ENCODE data around the gene IKZF2. TPM values are rescaled to one million over a fixed set of nuclear protein-coding genes. Genes with fewer than 3 reads are reported as not detected.

IKZF2 gene
- total and polyA plus RNA-seq, 2 experiments from 2014 or later, result 2.6 to 10.1 TPM

DNA sequence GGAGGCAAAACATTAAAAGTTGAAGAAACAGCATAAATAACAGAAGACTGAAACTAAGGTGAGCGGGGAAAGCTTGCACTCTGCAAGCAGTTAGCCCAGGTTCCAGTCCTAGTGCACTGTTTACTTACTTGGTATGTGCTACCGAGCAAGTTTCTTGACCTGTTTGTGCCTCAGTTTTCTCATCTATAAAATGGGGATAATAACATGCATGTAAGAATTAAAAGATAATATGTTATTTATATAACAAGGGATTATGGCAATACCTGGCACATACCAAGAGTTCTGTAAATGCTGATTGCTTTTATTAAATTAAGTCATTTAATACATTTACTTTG lies 37.1 kb upstream of the IKZF2 start:
- peaks cover 27% of the 10 kb centered on the region for H3K4me1 ChIP-seq (ENCODE audit: insufficient read depth)
- Mint-ChIP-seq H3K27ac (peak overlapping the region; percentile 95), H3K36me3 (ENCODE audit: low read depth) (peaks cover 15% of the 10 kb centered on the region; the same call in 2 of the 3 replicates), H3K4me1 (peaks cover 52% of the 10 kb centered on the region), H3K4me3 (peak overlapping the region; percentile 46), H3K9me3 (peaks cover 16% of the 10 kb centered on the region; the same call in 2 of the 3 replicates), H3K27me3 (ENCODE audit: insufficient read depth, low read depth, poor library complexity) (no peaks in the 10 kb centered on the region)
- no peaks in the 10 kb centered on the region for H3F3A ChIP-seq (replicated peaks; ENCODE audit: low read depth)
- H3K27me3 ChIP-seq (ENCODE audit: insufficient read depth), result no peaks in the 10 kb centered on the region
- no peak for TF ChIP-seq ZNF114 (CRISPR knock-in tag; IDR thresholded peaks at IDR 0.05)
- TF ChIP-seq STAT1 (IDR thresholded peaks at IDR 0.05; ENCODE audit: unreplicated experiment), result no peak
- TF ChIP-seq NANOG (IDR thresholded peaks at IDR 0.05; ENCODE audit: borderline replicate concordance), result 0 out of 2 replicates have a peak, but pooled peaks have one; percentile 1
- TF ChIP-seq, protein P1, sequence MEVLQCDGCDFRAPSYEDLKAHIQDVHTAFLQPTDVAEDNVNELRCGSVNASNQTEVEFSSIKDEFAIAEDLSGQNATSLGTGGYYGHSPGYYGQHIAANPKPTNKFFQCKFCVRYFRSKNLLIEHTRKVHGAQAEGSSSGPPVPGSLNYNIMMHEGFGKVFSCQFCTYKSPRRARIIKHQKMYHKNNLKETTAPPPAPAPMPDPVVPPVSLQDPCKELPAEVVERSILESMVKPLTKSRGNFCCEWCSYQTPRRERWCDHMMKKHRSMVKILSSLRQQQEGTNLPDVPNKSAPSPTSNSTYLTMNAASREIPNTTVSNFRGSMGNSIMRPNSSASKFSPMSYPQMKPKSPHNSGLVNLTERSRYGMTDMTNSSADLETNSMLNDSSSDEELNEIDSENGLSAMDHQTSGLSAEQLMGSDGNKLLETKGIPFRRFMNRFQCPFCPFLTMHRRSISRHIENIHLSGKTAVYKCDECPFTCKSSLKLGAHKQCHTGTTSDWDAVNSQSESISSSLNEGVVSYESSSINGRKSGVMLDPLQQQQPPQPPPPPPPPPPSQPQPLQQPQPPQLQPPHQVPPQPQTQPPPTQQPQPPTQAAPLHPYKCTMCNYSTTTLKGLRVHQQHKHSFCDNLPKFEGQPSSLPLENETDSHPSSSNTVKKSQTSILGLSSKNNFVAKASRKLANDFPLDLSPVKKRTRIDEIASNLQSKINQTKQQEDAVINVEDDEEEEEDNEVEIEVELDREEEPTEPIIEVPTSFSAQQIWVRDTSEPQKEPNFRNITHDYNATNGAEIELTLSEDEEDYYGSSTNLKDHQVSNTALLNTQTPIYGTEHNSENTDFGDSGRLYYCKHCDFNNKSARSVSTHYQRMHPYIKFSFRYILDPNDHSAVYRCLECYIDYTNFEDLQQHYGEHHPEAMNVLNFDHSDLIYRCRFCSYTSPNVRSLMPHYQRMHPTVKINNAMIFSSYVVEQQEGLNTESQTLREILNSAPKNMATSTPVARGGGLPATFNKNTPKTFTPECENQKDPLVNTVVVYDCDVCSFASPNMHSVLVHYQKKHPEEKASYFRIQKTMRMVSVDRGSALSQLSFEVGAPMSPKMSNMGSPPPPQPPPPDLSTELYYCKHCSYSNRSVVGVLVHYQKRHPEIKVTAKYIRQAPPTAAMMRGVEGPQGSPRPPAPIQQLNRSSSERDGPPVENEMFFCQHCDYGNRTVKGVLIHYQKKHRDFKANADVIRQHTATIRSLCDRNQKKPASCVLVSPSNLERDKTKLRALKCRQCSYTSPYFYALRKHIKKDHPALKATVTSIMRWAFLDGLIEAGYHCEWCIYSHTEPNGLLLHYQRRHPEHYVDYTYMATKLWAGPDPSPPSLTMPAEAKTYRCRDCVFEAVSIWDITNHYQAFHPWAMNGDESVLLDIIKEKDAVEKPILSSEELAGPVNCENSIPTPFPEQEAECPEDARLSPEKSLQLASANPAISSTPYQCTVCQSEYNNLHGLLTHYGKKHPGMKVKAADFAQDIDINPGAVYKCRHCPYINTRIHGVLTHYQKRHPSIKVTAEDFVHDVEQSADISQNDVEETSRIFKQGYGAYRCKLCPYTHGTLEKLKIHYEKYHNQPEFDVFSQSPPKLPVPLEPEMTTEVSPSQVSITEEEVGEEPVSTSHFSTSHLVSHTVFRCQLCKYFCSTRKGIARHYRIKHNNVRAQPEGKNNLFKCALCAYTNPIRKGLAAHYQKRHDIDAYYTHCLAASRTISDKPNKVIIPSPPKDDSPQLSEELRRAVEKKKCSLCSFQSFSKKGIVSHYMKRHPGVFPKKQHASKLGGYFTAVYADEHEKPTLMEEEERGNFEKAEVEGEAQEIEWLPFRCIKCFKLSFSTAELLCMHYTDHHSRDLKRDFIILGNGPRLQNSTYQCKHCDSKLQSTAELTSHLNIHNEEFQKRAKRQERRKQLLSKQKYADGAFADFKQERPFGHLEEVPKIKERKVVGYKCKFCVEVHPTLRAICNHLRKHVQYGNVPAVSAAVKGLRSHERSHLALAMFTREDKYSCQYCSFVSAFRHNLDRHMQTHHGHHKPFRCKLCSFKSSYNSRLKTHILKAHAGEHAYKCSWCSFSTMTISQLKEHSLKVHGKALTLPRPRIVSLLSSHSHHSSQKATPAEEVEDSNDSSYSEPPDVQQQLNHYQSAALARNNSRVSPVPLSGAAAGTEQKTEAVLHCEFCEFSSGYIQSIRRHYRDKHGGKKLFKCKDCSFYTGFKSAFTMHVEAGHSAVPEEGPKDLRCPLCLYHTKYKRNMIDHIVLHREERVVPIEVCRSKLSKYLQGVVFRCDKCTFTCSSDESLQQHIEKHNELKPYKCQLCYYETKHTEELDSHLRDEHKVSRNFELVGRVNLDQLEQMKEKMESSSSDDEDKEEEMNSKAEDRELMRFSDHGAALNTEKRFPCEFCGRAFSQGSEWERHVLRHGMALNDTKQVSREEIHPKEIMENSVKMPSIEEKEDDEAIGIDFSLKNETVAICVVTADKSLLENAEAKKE (CRISPR knock-in tag; IDR thresholded peaks at IDR 0.05), result no peak
- no peaks in the 10 kb centered on the region for H3K9me2 ChIP-seq (ENCODE audit: insufficient read depth)
- H3K36me3 ChIP-seq (ENCODE audit: insufficient read depth), result no peaks in the 10 kb centered on the region
- H3K4me2 ChIP-seq, result peak overlapping the region; percentile 22; the same call in 1 of the 2 replicates
- H3K79me2 ChIP-seq (replicated peaks; ENCODE audit: insufficient read depth), result no peaks in the 10 kb centered on the region
- ATAC-seq (no peak), DNase-seq (ENCODE audit: low spot score) (no peak)
- H3K4me3 ChIP-seq, result 0 out of 2 replicates have a peak overlapping the region, but pooled peaks have one; percentile 33
- no peak overlapping the region for H2AFZ ChIP-seq
- H4K20me1 ChIP-seq (replicated peaks; ENCODE audit: insufficient read depth), result no peaks in the 10 kb centered on the region
- peak overlapping the region; percentile 93 for H3K27ac ChIP-seq (ENCODE audit: low read depth)

DNA sequence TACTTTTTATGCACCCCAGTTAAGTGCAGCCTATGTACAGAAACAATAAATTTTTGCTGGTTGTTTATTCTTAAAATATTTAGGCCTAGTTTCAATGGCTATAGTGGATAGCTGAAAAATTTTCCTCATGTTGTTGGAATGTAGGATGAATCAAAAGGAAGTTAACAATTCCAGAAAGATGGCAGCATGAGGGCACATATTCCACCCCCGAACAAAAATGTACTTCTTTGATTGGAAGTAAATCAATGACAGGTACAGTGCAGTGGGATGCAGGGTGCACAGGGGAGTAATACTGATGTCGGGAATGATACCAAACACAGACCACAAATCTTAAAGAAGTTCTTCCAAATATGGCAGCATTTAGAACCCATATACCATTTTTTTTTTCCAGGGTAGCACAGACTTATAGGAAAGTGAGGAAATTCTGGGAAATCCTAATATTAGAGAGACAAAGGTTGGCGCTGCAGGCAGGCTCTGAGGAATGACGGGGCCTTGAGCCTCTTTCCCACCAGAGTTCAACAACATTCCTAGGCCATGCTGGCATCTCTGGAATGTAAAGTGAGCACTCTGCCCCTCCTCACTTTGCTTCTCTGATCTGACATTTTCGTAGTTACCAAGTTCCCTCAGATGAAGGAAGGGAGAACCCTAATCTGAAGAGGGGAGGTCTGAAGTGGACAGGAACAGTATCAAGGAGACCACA lies 36.6 kb upstream of the IKZF2 start:
- peaks cover 16% of the 10 kb centered on the region; the same call in 2 of the 3 replicates for H3K9me3 Mint-ChIP-seq
- peak overlapping the region; percentile 95 for H3K27ac Mint-ChIP-seq
- Histone ChIP-seq H4K20me1 (replicated peaks; ENCODE audit: insufficient read depth) (no peaks in the 10 kb centered on the region), H3K9me2 (ENCODE audit: insufficient read depth) (no peaks in the 10 kb centered on the region), H3K4me1 (ENCODE audit: insufficient read depth) (peaks cover 32% of the 10 kb centered on the region), H3K4me3 (0 out of 2 replicates have a peak overlapping the region, but pooled peaks have one; percentile 33), H3K79me2 (replicated peaks; ENCODE audit: insufficient read depth) (no peaks in the 10 kb centered on the region), H3K4me2 (peak overlapping the region; percentile 22; the same call in 1 of the 2 replicates), H3K27me3 (ENCODE audit: insufficient read depth) (no peaks in the 10 kb centered on the region), H3F3A (replicated peaks; ENCODE audit: low read depth) (no peaks in the 10 kb centered on the region), H3K27ac (ENCODE audit: low read depth) (peak overlapping the region; percentile 93), H2AFZ (no peak overlapping the region), H3K36me3 (ENCODE audit: insufficient read depth) (no peaks in the 10 kb centered on the region)
- peaks cover 57% of the 10 kb centered on the region for H3K4me1 Mint-ChIP-seq
- H3K27me3 Mint-ChIP-seq (ENCODE audit: insufficient read depth, low read depth, poor library complexity), result no peaks in the 10 kb centered on the region
- DNase-seq (ENCODE audit: low spot score), result peak; percentile 96
- peak overlapping the region; percentile 46 for H3K4me3 Mint-ChIP-seq
- peak; percentile 93 for ATAC-seq
- H3K36me3 Mint-ChIP-seq (ENCODE audit: low read depth), result peaks cover 15% of the 10 kb centered on the region; the same call in 2 of the 3 replicates
- TF ChIP-seq EZH2phosphoT487 (IDR thresholded peaks at IDR 0.05; ENCODE audit: unreplicated experiment) (no peak), POLR2AphosphoS5 (IDR thresholded peaks at IDR 0.05; ENCODE audit: low read depth) (no peak)
